ENCODE measurements around the gene ATG9A. TPM values are rescaled to one million over a fixed set of nuclear protein-coding genes. Genes with fewer than 3 reads are reported as not detected.

The ATG9A gene
- total and polyA plus RNA-seq, 2 of the 8 experiments (the other 6 are each of a cell fraction or from before 2014, with no cell fraction given) = 43.6 to 66.8 TPM

GRCh38 chr2:219250049-219250781, 20.8 kb upstream of the ATG9A start:
- peaks cover 0 to 5% of the 10 kb centered on the region in 2 experiments; a peak in 1 of 4 replicates for H3K79me2 ChIP-seq (ENCODE audit: control insufficient read depth in 1 of 2, insufficient read depth in 2 of 2, low read length in 2 of 2)
- H3K56ac ChIP-seq (replicated peaks; ENCODE audit: insufficient read length, low read depth, low read length) = no peak overlapping the region
- H3K36me3 ChIP-seq (ENCODE audit: control insufficient read depth in 2 of 4, insufficient read depth in 4 of 4, low read length in 3 of 4) = peaks cover 0 to 9% (median 5%) of the 10 kb centered on the region in 4 experiments; a peak in 5 of 8 replicates
- H2BK20ac ChIP-seq (ENCODE audit: low read length) = no peak overlapping the region
- H2BK120ac ChIP-seq (replicated peaks; ENCODE audit: low read depth, low read length) = no peak overlapping the region
- no peak overlapping the region for H2BK5ac ChIP-seq (ENCODE audit: low read depth, low read length)
- no peak overlapping the region for H2AFZ ChIP-seq (ENCODE audit: low read length)
- H3K9ac ChIP-seq (replicated peaks in 1 of 4; ENCODE audit: extremely low read depth in 1 of 4, low read depth in 3 of 4, low read length in 3 of 4) = no peak overlapping the region
- peaks cover 9 to 33% (median 25%) of the 10 kb centered on the region in 4 experiments for H3K27me3 ChIP-seq (replicated peaks in 1 of 4; ENCODE audit: control insufficient read depth in 3 of 4, extremely low read depth in 1 of 4, insufficient read depth in 3 of 4, low read length in 3 of 4)
- 91% methylated on average over 22 of the region's 22 CpGs; no CpG with 5 or more reads in 1 of the 2 experiments for WGBS, 2 experiments (ENCODE audit: extremely low coverage in 1 of 2, insufficient coverage in 1 of 2, insufficient read length in 1 of 2, insufficient replicate concordance in 2 of 2, low coverage in 1 of 2, low lambda C conversion rate in 2 of 2, missing lambda C conversion rate in 1 of 2)
- H3K4me2 ChIP-seq (ENCODE audit: insufficient read depth in 1 of 2, low read depth in 2 of 2, low read length in 2 of 2) = 0 out of 4 replicates have a peak overlapping the region, but pooled peaks of 1 of the 2 experiments have one; percentile 20
- H3K23ac ChIP-seq (ENCODE audit: insufficient read length) = no peak overlapping the region
- H3K4me3 ChIP-seq (ENCODE audit: extremely low read depth in 1 of 4, insufficient read depth in 2 of 4, low read depth in 3 of 4, low read length in 4 of 4) = no peak overlapping the region
- H3K14ac ChIP-seq (ENCODE audit: insufficient read length) = no peak overlapping the region
- H2AK5ac ChIP-seq (ENCODE audit: low read depth, low read length) = no peak overlapping the region
- H2BK15ac ChIP-seq (ENCODE audit: low read length) = no peak overlapping the region
- no peaks in the 10 kb centered on the region for H3K9me3 ChIP-seq (ENCODE audit: insufficient read depth in 2 of 2, low read depth in 1 of 2, low read length in 1 of 2)
- no peak for TF ChIP-seq RBBP5 (IDR thresholded peaks at IDR 0.05; ENCODE audit: borderline replicate concordance, low read depth, low read length)
- TF ChIP-seq BRCA1 (IDR thresholded peaks at IDR 0.05; ENCODE audit: low read depth, low read length) = no peak
- no peak for TF ChIP-seq HDAC6 (IDR thresholded peaks at IDR 0.05; ENCODE audit: low read depth, low read length)
- no peak for TF ChIP-seq SP4 (IDR thresholded peaks at IDR 0.05; ENCODE audit: low read length)
- no peak for TF ChIP-seq YY1 (IDR thresholded peaks at IDR 0.05; ENCODE audit: low read depth, low read length)
- TF ChIP-seq JUND (IDR thresholded peaks at IDR 0.05; ENCODE audit: low read length) = no peak
- TF ChIP-seq POLR2AphosphoS5 (IDR thresholded peaks at IDR 0.05; ENCODE audit: low read depth, low read length) = no peak; the same call in 1 of the 2 replicates
- H3K4ac ChIP-seq (replicated peaks; ENCODE audit: insufficient read length, low read depth, low read length) = no peak overlapping the region
- no peak overlapping the region for H4K8ac ChIP-seq (ENCODE audit: extremely low read depth, insufficient read depth, low read length)
- H3K4me1 ChIP-seq (replicated peaks in 1 of 4; ENCODE audit: control insufficient read depth in 3 of 4, insufficient read depth in 4 of 4, low read length in 3 of 4) = peaks cover 5 to 17% (median 10%) of the 10 kb centered on the region in 4 experiments
- H2BK12ac ChIP-seq (ENCODE audit: low read depth, low read length) = no peak overlapping the region
- no peak overlapping the region for H4K91ac ChIP-seq (replicated peaks; ENCODE audit: insufficient read length, low read length)
- CTCF ChIA-PET (ENCODE audit: partially characterized antibody) = interaction anchor here (0.7 to 6.6 kb wide), 11 partner anchors 11 to 279 kb away, joined by 3 to 118 read pairs (median 3); partner anchors contain the start of genes DNAJB2 and ZFAND2B
- POLR2A ChIA-PET (ENCODE audit: partially characterized antibody) = interaction anchor here (1.0 to 14.9 kb wide), 15 partner anchors 8 to 80 kb away, joined by 3 to 190 read pairs (median 5); partner anchors contain the start of genes ABCB6, ANKZF1, ATG9A and DNAJB2
- peaks cover 0 to 2% of the 10 kb centered on the region in 2 experiments for H4K20me1 ChIP-seq (replicated peaks in 1 of 2; ENCODE audit: control insufficient read depth in 1 of 2, insufficient read depth in 2 of 2, low read length in 2 of 2)
- DNase-seq (ENCODE audit: low read depth in 1 of 2, low spot score in 2 of 2) (no peak), FAIRE-seq (no peak)
- H4K5ac ChIP-seq (ENCODE audit: insufficient read length, low read depth, low read length) = no peak overlapping the region
- H3K18ac ChIP-seq (ENCODE audit: extremely low read depth, low read length) = no peak overlapping the region
- H3K27ac ChIP-seq (ENCODE audit: low read depth, low read length) = no peak overlapping the region
- peaks cover 8% of the 10 kb centered on the region; the same call in 1 of the 2 replicates for H3K79me1 ChIP-seq (ENCODE audit: low read depth, low read length)
- peaks cover 21% of the 10 kb centered on the region for H3K23me2 ChIP-seq (ENCODE audit: low read depth, low read length)
